ENCODE data around the gene PALD1.

The PALD1 gene

GRCh38 chr10:70477661-70478162, 855 bp upstream of the PALD1 start:
- TF ChIP-seq, protein P1, sequence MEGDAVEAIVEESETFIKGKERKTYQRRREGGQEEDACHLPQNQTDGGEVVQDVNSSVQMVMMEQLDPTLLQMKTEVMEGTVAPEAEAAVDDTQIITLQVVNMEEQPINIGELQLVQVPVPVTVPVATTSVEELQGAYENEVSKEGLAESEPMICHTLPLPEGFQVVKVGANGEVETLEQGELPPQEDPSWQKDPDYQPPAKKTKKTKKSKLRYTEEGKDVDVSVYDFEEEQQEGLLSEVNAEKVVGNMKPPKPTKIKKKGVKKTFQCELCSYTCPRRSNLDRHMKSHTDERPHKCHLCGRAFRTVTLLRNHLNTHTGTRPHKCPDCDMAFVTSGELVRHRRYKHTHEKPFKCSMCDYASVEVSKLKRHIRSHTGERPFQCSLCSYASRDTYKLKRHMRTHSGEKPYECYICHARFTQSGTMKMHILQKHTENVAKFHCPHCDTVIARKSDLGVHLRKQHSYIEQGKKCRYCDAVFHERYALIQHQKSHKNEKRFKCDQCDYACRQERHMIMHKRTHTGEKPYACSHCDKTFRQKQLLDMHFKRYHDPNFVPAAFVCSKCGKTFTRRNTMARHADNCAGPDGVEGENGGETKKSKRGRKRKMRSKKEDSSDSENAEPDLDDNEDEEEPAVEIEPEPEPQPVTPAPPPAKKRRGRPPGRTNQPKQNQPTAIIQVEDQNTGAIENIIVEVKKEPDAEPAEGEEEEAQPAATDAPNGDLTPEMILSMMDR (conservative IDR thresholded peaks at IDR 0.05; ENCODE audit: low read depth, low read length): no peak
- peak overlapping the region; percentile 58 for H3K4me3 ChIP-seq (ENCODE audit: low read length)
- DNase-seq (ENCODE audit: low read depth): no peak

DNA sequence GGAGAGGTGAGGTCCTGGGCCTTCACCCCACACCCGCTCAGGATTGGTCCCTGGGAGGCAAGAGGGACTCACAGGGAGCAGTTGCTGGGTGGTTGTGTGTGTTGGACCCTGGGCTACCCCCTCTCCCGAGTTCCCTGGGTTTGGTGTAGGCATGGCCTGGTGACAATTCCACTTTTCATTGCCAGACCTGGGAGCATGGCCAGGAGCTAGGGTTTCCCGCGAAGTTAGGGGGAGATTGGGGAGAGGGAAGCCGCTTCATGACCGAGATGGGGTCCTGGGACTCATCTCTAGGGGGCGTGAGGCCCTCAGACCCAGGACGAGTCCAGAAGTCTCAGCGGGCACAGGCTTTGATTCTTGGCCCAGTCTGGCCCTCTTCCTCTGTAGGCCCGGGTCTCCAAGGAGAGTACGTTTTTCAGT, 606 bp downstream of the PALD1 start:
- peak overlapping the region; percentile 58 for H3K4me3 ChIP-seq (ENCODE audit: low read length)
- TF ChIP-seq, protein P1 (conservative IDR thresholded peaks at IDR 0.05; ENCODE audit: low read depth, low read length): peak; percentile 2
- DNase-seq (ENCODE audit: low read depth): no peak

- no peak for DNase-seq (ENCODE audit: low read depth)
- peak overlapping the region; percentile 58 for H3K4me3 ChIP-seq (ENCODE audit: low read length)
Measured at GRCh38 chr10:70479626-70480238, 1.2 kb downstream of the PALD1 start.

GRCh38 chr10:70480239-70480861, 1.8 kb downstream of the PALD1 start:
- no peak overlapping the region for H3K4me3 ChIP-seq (ENCODE audit: low read length)
- DNase-seq (ENCODE audit: low read depth): no peak
- TF ChIP-seq, protein P1 (conservative IDR thresholded peaks at IDR 0.05; ENCODE audit: low read depth, low read length): no peak

More at GRCh38 chr10:70479626-70480238, 1.2 kb downstream of the PALD1 start:
- TF ChIP-seq, protein P1 (conservative IDR thresholded peaks at IDR 0.05; ENCODE audit: low read depth, low read length): no peak

DNA sequence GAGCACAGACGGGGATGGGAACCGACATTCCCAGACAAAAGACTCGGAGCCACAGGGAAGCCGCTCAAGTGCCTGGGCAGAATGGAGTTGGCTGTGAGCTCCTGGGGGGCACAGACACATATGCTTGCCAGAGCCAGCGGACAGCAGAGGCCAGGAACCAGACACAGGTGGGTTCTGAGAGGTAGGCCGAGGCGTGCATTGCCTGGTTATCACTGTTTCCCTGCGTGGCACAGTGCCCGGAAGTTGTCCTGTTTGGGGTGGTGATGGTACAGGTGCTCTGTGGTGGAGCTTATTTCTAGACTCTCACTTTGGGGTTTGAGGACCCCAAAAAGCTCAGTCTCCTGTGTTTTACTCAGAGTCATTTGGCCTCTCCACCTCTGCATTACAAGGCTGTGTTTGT, 2.5 kb downstream of the PALD1 start:
- DNase-seq (ENCODE audit: low read depth): no peak
- TF ChIP-seq, protein P1 (conservative IDR thresholded peaks at IDR 0.05; ENCODE audit: low read depth, low read length): no peak
- H3K4me3 ChIP-seq (ENCODE audit: low read length): no peak overlapping the region

- DNase-seq (ENCODE audit: low read depth): no peak
- no peak overlapping the region for H3K4me3 ChIP-seq (ENCODE audit: low read length)
- TF ChIP-seq, protein P1 (conservative IDR thresholded peaks at IDR 0.05; ENCODE audit: low read depth, low read length): no peak
Measured at GRCh38 chr10:70481831-70482530, 3.4 kb downstream of the PALD1 start.

All from retinal pigment epithelial cell (primary cell).